HepG2 (cell line): ENCODE measurements around the gene RAB8A. TPM values are rescaled to one million over a fixed set of nuclear protein-coding genes. Genes with fewer than 3 reads are reported as not detected.
A peak's percentile ranks its signal among the peaks of the same experiment; 100 is the strongest.

ENCODE experiments used
- DRAP1 ChIP-seq: IDR thresholded peaks from 2 replicates; pipeline ENCODE4 v1.6.1; 2016; ENCODE audit warnings: missing genetic modification reagents, missing compliant biosample characterization
- MED1 ChIP-seq: sonication (generic); formaldehyde crosslinking; IDR thresholded peaks from 2 replicates; pipeline ENCODE4 v1.4.0; 2020; ENCODE audit warnings: missing genetic modification reagents
- TFAP4 ChIP-seq: sonication (generic); IDR thresholded peaks from 2 replicates; pipeline ENCODE4 v1.6.1; 2016; ENCODE audit warnings: low read depth, borderline replicate concordance
- XRCC5 ChIP-seq: fragments of 200-400 bp; formaldehyde crosslinking; optimal IDR thresholded peaks from 2 replicates; pipeline ENCODE3; 2017; ENCODE audit warnings: mild to moderate bottlenecking, low read length
- ZNF142 ChIP-seq: sonication (generic); formaldehyde crosslinking; IDR thresholded peaks from 2 replicates; pipeline ENCODE4 v1.4.0; 2020; ENCODE audit warnings: missing genetic modification reagents
- ZNF160 ChIP-seq: sonication (generic); formaldehyde crosslinking; IDR thresholded peaks from 2 replicates; pipeline ENCODE4 v1.8.0; 2022; ENCODE audit warnings: mild to moderate bottlenecking, inconsistent platforms, missing genetic modification reagents
- ZNF230 ChIP-seq: sonication (generic); formaldehyde crosslinking; IDR thresholded peaks from 2 replicates; pipeline ENCODE4 v1.4.0; 2020; ENCODE audit warnings: mild to moderate bottlenecking, missing genetic modification reagents
- ZNF296 ChIP-seq: sonication (generic); formaldehyde crosslinking; conservative IDR thresholded peaks from 2 replicates; pipeline ENCODE4 v1.5.0; 2020; ENCODE audit warnings: mild to moderate bottlenecking, missing genetic modification reagents
- ZNF670 ChIP-seq: sonication (generic); formaldehyde crosslinking; IDR thresholded peaks from 2 replicates; pipeline ENCODE4 v1.8.0; 2022; ENCODE audit warnings: mild to moderate bottlenecking, missing genetic modification reagents, borderline replicate concordance
- polyA plus RNA-seq, 8 experiments: library from polyadenylated mRNA; depleted of rRNA in 3 of 8; stranded (reverse) in 7 of 8; unstranded in 1 of 8; fragments of >200 nt; fragmentation: Illumina TruSeq in 4 of 8; extraction: Trizol in 4 of 8; gene quantifications; 2 replicates each; pipeline versions ENCODE4 v1.2.1 to v1.2.3, GENCODE V29; 2011 to 2016; ENCODE audit warnings: low read depth in 4 of 8, missing spikeins in 1 of 8, mixed read lengths in 1 of 8; ENCODE audit not compliant: insufficient read depth in 1 of 8
- total RNA-seq, 5 experiments: library from RNA; depleted of rRNA; stranded (reverse); fragments of >200 nt; fragmentation: Illumina TruSeq; extraction: Trizol; gene quantifications; 2 replicates each; pipeline ENCODE4 v1.2.3, GENCODE V29; 2016; ENCODE audit warnings: low read depth in 1 of 5
- TF ChIP-seq, protein P1 (sequence below): sonication (generic); formaldehyde crosslinking; IDR thresholded peaks from 2 replicates; pipeline ENCODE4 v1.5.1; 2020; ENCODE audit warnings: mild to moderate bottlenecking, missing genetic modification reagents
- TF ChIP-seq, protein P2 (sequence below): sonication (generic); formaldehyde crosslinking; IDR thresholded peaks from 2 replicates; pipeline ENCODE4 v1.4.0; 2020; ENCODE audit warnings: missing genetic modification reagents

The RAB8A gene
- total and polyA plus RNA-seq, 2 of the 13 experiments (the other 11 are each of a cell fraction or from before 2014, with no cell fraction given): 36.7 to 45.0 TPM

DNA sequence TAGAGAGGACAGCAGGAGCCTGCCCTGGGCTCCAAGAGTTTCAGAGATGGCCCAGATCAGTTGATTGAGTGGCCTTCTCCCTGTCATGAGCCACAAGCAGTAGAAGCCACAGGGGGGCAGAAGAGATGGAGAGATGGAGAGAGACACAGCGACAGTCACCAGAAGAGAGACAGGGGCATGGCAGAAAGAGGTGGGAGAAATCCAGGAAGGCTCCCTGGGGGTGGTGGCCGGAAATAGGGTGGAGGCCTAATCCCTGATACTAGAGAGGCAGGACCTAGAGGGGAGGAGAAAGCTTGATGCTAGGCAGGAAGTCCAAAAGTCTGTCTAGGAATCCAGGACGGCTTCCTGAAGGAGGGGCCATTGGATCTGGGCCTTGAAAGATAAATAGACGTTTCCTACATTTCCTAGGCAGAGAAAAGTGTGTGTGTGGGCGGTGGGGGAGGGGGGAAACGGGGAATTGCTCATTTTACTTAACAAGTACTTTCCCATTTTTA is 45.0 kb upstream of the RAB8A start (continued):
- TF ChIP-seq ZNF670 (CRISPR knock-in tag) (no peak), ZNF296 (CRISPR knock-in tag) (no peak), MED1 (CRISPR knock-in tag) (peak; percentile 17; the same call in 1 of the 2 replicates), ZNF230 (CRISPR knock-in tag) (no peak), DRAP1 (CRISPR knock-in tag) (0 out of 2 replicates have a peak, but pooled peaks have one; percentile 11), ZNF160 (CRISPR knock-in tag) (no peak), XRCC5 (peak; percentile 66), TFAP4 (no peak), ZNF142 (CRISPR knock-in tag) (no peak)
- TF ChIP-seq, protein P1, sequence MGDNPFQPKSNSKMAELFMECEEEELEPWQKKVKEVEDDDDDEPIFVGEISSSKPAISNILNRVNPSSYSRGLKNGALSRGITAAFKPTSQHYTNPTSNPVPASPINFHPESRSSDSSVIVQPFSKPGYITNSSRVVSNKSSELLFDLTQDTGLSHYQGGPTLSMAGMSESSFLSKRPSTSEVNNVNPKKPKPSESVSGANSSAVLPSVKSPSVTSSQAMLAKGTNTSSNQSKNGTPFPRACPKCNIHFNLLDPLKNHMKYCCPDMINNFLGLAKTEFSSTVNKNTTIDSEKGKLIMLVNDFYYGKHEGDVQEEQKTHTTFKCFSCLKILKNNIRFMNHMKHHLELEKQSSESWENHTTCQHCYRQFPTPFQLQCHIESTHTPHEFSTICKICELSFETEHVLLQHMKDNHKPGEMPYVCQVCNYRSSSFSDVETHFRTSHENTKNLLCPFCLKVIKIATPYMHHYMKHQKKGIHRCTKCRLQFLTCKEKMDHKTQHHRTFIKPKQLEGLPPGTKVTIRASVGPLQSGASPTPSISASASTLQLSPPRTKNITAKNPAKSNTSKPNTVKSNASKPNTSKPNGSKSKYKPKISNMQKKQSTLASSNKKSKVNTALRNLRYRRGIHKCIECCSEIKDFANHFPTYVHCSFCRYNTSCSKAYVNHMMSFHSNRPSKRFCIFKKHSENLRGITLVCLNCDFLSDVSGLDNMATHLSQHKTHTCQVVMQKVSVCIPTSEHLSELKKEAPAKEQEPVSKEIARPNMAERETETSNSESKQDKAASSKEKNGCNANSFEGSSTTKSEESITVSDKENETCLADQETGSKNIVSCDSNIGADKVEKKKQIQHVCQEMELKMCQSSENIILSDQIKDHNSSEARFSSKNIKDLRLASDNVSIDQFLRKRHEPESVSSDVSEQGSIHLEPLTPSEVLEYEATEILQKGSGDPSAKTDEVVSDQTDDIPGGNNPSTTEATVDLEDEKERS (CRISPR knock-in tag): no peak
- TF ChIP-seq, protein P2, sequence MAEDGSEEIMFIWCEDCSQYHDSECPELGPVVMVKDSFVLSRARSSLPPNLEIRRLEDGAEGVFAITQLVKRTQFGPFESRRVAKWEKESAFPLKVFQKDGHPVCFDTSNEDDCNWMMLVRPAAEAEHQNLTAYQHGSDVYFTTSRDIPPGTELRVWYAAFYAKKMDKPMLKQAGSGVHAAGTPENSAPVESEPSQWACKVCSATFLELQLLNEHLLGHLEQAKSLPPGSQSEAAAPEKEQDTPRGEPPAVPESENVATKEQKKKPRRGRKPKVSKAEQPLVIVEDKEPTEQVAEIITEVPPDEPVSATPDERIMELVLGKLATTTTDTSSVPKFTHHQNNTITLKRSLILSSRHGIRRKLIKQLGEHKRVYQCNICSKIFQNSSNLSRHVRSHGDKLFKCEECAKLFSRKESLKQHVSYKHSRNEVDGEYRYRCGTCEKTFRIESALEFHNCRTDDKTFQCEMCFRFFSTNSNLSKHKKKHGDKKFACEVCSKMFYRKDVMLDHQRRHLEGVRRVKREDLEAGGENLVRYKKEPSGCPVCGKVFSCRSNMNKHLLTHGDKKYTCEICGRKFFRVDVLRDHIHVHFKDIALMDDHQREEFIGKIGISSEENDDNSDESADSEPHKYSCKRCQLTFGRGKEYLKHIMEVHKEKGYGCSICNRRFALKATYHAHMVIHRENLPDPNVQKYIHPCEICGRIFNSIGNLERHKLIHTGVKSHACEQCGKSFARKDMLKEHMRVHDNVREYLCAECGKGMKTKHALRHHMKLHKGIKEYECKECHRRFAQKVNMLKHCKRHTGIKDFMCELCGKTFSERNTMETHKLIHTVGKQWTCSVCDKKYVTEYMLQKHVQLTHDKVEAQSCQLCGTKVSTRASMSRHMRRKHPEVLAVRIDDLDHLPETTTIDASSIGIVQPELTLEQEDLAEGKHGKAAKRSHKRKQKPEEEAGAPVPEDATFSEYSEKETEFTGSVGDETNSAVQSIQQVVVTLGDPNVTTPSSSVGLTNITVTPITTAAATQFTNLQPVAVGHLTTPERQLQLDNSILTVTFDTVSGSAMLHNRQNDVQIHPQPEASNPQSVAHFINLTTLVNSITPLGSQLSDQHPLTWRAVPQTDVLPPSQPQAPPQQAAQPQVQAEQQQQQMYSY (CRISPR knock-in tag): no peak
